ENCODE measurements around the gene CXorf66. TPM values are rescaled to one million over a fixed set of nuclear protein-coding genes. Genes with fewer than 3 reads are reported as not detected.

Gene CXorf66
- total and polyA plus RNA-seq, 4 donors: not detected

DNA sequence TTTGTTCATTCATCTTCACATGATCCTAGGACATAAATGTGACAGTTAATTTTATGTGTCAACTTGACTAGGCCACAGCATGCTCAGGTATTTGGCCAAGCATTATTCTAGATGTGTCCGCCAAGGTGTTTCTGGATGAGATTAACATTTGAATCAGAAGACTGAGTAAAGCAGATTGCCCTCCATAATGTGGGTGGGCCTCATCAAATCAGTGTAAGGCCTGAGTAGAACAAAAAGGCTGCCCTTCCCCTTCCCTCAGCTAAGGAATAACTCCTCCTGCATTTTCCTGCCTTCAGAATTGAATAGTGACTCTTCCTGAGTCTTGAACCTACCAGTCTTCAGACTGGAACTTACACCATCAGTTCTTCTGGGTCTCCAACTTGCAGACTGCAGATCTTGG is 50.9 kb downstream of the CXorf66 start:
- H3K9me3 ChIP-seq (ENCODE audit: control insufficient read depth in 4 of 4, insufficient read depth in 3 of 4, low read length in 3 of 4): no peaks in the 10 kb centered on the region
- DNase-seq: no peak
- no peaks in the 10 kb centered on the region for H3K4me1 ChIP-seq (ENCODE audit: control insufficient read depth in 5 of 5, insufficient read depth in 5 of 5, low read length in 5 of 5)
- no peaks in the 10 kb centered on the region for H3K27me3 ChIP-seq (ENCODE audit: control insufficient read depth in 3 of 3, insufficient read depth in 3 of 3, low read length in 2 of 3)
- no peaks in the 10 kb centered on the region for H3K36me3 ChIP-seq (ENCODE audit: control insufficient read depth in 4 of 4, insufficient read depth in 4 of 4, low read length in 4 of 4)
- 97 to 100% methylated on average over 1 of the region's 1 CpG for WGBS, 2 donors
- no peak overlapping the region for H3K27ac ChIP-seq (ENCODE audit: low read depth in 1 of 2, low read length in 1 of 2)
- no peak overlapping the region for H3K4me3 ChIP-seq
- no peak for TF ChIP-seq CTCF (IDR thresholded peaks at IDR 0.05; ENCODE audit: control extremely low read depth, extremely low read depth)
- ATAC-seq (ENCODE audit: insufficient read depth, low FRiP score): no peak
- H3K9ac ChIP-seq (ENCODE audit: insufficient read depth in 1 of 2, low read length in 2 of 2): no peak overlapping the region

GRCh38 chrX:139909712-139910111 is 55.6 kb downstream of the CXorf66 start:
- no peak overlapping the region for H3K4me3 ChIP-seq
- no peaks in the 10 kb centered on the region for H3K9me3 ChIP-seq (ENCODE audit: control insufficient read depth in 4 of 4, insufficient read depth in 3 of 4, low read length in 3 of 4)
- H3K27ac ChIP-seq (ENCODE audit: low read depth in 1 of 2, low read length in 1 of 2): no peak overlapping the region
- ATAC-seq (ENCODE audit: insufficient read depth, low FRiP score) (no peak), DNase-seq (no peak)
- WGBS, 2 donors: 31 to 45% methylated on average over 3 of the region's 3 CpGs
- no peak for TF ChIP-seq CTCF (IDR thresholded peaks at IDR 0.05; ENCODE audit: control extremely low read depth, extremely low read depth)
- H3K4me1 ChIP-seq (ENCODE audit: control insufficient read depth in 5 of 5, insufficient read depth in 5 of 5, low read length in 5 of 5): no peaks in the 10 kb centered on the region
- H3K27me3 ChIP-seq (ENCODE audit: control insufficient read depth in 3 of 3, insufficient read depth in 3 of 3, low read length in 2 of 3): no peaks in the 10 kb centered on the region
- H3K36me3 ChIP-seq (ENCODE audit: control insufficient read depth in 4 of 4, insufficient read depth in 4 of 4, low read length in 4 of 4): no peaks in the 10 kb centered on the region
- no peak overlapping the region for H3K9ac ChIP-seq (ENCODE audit: insufficient read depth in 1 of 2, low read length in 2 of 2)

DNA sequence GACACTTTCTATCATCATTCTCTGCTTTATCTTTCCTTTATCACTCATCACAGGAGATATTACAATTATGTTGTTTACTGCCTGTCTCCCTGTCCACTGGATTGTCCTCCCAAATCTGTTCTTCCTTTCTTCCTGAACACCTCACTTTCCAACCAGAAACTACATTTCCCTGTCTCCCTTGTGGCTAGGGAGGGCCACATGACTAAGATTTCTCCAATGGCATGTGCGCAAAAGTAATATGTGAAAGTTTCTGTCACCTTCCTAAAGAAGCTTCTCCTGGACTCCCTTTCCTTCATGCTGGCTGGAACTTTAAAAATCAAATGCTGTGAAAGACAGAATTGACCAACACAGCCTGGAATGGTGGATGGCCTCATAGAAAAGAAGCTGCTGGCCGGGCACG is 58.2 kb downstream of the CXorf66 start:
- 92 to 93% methylated on average over 3 of the region's 3 CpGs for WGBS, 2 donors
- Histone ChIP-seq H3K27me3 (ENCODE audit: control insufficient read depth in 3 of 3, insufficient read depth in 3 of 3, low read length in 2 of 3) (no peaks in the 10 kb centered on the region), H3K27ac (ENCODE audit: low read depth in 1 of 2, low read length in 1 of 2) (no peak overlapping the region), H3K9me3 (ENCODE audit: control insufficient read depth in 4 of 4, insufficient read depth in 3 of 4, low read length in 3 of 4) (no peaks in the 10 kb centered on the region), H3K4me3 (no peak overlapping the region), H3K9ac (ENCODE audit: insufficient read depth in 1 of 2, low read length in 2 of 2) (no peak overlapping the region), H3K36me3 (ENCODE audit: control insufficient read depth in 4 of 4, insufficient read depth in 4 of 4, low read length in 4 of 4) (no peaks in the 10 kb centered on the region), H3K4me1 (ENCODE audit: control insufficient read depth in 5 of 5, insufficient read depth in 5 of 5, low read length in 5 of 5) (no peaks in the 10 kb centered on the region)
- no peak for TF ChIP-seq CTCF (IDR thresholded peaks at IDR 0.05; ENCODE audit: control extremely low read depth, extremely low read depth)
- ATAC-seq (ENCODE audit: insufficient read depth, low FRiP score) (no peak), DNase-seq (no peak)

DNA sequence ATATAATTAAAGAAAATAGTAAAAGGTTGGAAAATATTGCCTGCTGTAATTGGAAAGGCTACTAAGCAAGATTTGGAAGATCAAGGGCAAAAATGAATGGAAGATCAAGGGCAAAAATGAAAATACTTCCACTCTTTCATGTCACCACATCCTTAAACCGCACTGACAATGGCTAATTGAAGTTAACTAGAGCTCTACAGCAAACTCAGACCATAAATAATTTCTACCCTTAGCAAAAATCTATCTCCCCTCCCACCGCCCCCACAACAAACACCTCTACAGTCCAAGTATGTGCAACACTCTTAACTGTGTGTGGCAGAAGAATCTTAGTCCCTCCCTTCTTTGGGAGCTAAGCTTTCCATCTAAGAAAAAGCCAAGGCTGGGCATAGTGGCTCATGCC is 59.6 kb downstream of the CXorf66 start:
- H3K27ac ChIP-seq (ENCODE audit: low read depth in 1 of 2, low read length in 1 of 2): no peak overlapping the region
- WGBS, 2 donors: 83 to 96% methylated on average over 2 of the region's 2 CpGs
- ATAC-seq (ENCODE audit: insufficient read depth, low FRiP score): no peak

More for the DNA sequence above, 59.6 kb downstream of the CXorf66 start:
- no peak overlapping the region for H3K4me3 ChIP-seq
- no peaks in the 10 kb centered on the region for H3K27me3 ChIP-seq (ENCODE audit: control insufficient read depth in 3 of 3, insufficient read depth in 3 of 3, low read length in 2 of 3)
- DNase-seq: no peak
- H3K36me3 ChIP-seq (ENCODE audit: control insufficient read depth in 4 of 4, insufficient read depth in 4 of 4, low read length in 4 of 4): no peaks in the 10 kb centered on the region
- no peak overlapping the region for H3K9ac ChIP-seq (ENCODE audit: insufficient read depth in 1 of 2, low read length in 2 of 2)
- no peak for TF ChIP-seq CTCF (IDR thresholded peaks at IDR 0.05; ENCODE audit: control extremely low read depth, extremely low read depth)
- H3K4me1 ChIP-seq (ENCODE audit: control insufficient read depth in 5 of 5, insufficient read depth in 5 of 5, low read length in 5 of 5): peaks cover 0 to 2% (median 0%) of the 10 kb centered on the region in 5 donors
- no peaks in the 10 kb centered on the region for H3K9me3 ChIP-seq (ENCODE audit: control insufficient read depth in 4 of 4, insufficient read depth in 3 of 4, low read length in 3 of 4)
